ENCODE measurements around the gene EDC3.
"Not testable (repeated sequence)": the region's sequence is repeated elsewhere in the genome, so short reads cannot be mapped to it uniquely, and the experiment has no call there.

Gene EDC3

DNA sequence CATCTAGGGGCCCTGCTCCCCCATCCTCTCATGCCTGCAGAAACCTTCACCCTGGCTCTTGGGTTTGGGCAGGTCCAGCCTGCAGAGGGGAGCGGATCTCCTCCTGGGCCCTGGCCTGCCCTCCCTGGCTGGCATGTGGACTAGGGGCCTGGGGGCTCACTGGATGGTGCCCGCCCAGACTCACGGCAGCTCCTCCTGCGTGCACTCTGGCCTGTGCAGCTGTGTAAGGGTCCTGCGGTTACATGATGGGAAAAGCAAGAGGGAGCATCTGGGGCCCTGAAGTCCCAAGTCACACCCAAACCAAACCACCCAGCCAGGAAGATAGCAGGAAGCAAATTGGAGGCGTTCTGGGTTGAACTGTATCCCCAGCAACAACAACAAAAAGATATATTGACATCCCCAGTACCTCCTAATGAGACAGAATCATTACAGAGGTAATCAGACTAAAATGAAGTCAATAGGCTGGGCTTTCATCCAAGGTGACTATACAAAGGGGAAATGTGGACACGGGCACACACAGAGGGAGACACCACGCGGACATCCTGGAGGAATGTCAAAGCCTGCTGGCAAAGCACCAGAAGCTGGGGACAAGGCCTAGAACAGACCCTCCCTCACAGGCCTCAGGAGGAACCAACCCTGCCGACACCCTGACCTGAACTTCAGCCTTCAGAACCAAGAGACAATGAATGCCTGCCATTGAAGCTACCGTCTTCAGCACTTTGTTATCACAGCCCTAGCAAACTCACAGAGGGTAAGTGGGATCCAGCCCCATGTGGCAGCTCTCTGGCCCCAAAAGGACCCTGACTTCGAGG lies 90.6 kb downstream of the EDC3 start:
- FAIRE-seq = no peak

- FAIRE-seq = no peak
Measured at GRCh38 chr15:74603789-74604705, 91.8 kb downstream of the EDC3 start.

DNA sequence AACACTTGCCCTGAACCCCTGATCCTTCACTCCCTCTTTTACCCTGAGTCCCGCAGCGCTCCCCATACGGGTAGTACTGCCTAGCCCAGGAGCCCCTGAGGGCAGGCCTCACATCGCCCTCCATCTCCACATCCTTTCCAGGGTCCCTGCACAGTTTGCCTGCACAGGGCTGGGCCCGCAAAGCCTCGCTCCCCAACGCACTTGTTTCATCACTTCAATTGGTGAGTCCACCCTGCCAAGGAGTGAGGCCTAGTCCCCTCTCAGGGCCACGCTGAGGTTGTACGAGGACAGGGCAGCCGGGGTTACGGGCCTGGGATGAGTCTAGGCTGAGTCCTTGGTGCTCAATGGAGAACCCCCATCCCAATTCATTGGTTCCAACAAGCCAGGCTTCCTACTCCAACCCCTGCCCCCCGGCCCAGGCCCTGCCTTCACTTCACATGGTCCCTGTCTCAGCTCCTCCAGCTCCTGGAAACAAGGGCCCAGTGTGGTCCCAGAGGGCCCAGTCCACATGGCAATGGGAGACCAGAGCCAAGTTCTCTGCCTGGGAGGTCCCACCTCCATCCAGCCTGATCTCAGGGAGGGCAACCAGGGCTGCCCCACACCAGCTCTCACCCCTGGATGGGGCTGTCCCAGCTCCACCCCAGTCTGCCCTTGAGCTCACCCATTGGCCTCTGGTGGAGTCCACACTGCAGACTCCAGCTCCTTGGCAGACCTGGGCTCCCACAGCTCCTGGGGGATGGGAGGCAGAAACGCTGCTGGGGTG lies 92.6 kb downstream of the EDC3 start:
- no peak for FAIRE-seq

DNA sequence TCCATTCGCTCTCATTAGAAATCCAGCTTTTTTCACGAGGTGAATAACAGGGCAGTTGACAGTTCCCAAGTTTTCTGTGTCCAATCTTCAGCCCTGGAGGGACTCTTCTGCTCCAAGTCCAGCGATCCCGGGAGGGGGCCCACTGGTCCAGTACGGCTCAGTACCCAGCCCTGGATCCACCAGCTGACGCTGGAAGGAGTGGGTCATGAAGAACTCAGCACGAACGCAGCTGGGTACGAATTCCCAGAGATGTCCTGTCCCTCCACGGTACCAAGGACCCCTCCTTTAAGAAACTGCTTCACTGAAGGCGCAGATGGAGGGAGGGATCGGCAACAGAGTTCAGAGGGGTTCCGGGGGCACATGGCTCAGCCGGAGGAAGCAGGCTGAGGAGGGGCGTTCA lies 96.7 kb downstream of the EDC3 start:
- no peak for FAIRE-seq

- FAIRE-seq = peak; percentile 70
Measured at GRCh38 chr15:74598126-74598842, 97.5 kb downstream of the EDC3 start.

GRCh38 chr15:74597146-74597705 lies 98.6 kb downstream of the EDC3 start:
- not testable (repeated sequence) for FAIRE-seq

GRCh38 chr15:74596736-74597135 lies 99.1 kb downstream of the EDC3 start:
- FAIRE-seq = not testable (repeated sequence)

GRCh38 chr15:74595271-74595670 lies 100.6 kb downstream of the EDC3 start:
- FAIRE-seq = no peak

- no peak for FAIRE-seq
Measured at GRCh38 chr15:74594455-74594854, 101.4 kb downstream of the EDC3 start.

DNA sequence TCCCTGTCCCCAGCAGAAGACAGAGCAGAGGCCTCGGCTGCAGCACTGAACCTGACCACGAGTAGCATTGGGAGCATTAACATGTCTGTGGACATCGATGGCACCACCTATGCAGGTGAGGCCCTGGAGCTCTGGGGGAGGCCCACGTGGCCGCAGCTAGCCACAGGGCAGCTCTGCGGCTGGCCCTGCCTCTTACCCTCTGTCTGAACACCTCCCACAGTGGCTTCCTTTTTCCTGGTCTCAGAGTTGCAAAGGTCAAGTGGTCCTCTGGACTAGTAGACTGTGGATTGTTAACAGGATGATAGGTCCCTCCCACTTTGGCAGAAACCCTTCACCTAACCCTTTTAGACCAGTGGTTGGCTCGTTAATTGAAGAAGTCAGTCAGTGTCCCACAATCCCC lies 102.7 kb downstream of the EDC3 start:
- FAIRE-seq = no peak

- no peak for FAIRE-seq
Measured at GRCh38 chr15:74592222-74592621, 103.6 kb downstream of the EDC3 start.

DNA sequence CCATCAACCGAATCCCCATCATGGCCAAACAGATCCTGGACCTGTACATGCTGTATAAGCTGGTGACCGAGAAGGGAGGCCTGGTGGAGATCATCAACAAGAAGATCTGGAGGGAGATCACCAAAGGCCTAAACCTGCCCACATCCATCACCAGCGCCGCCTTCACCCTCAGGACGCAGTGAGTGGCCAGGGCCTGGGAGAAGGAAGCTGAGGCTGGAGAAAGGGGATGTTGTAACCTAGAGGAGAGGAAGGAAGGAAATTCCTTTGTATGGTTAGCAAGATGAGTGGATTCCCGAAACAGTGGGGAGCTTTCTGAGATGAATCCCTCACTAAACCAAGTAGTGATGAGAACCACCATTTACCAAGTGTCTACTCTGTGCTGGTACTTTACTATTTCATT lies 106.0 kb downstream of the EDC3 start:
- FAIRE-seq = no peak

GRCh38 chr15:74585857-74586256 lies 110.0 kb downstream of the EDC3 start:
- no peak for FAIRE-seq

GRCh38 chr15:74585191-74585590 lies 110.6 kb downstream of the EDC3 start:
- no peak for FAIRE-seq

DNA sequence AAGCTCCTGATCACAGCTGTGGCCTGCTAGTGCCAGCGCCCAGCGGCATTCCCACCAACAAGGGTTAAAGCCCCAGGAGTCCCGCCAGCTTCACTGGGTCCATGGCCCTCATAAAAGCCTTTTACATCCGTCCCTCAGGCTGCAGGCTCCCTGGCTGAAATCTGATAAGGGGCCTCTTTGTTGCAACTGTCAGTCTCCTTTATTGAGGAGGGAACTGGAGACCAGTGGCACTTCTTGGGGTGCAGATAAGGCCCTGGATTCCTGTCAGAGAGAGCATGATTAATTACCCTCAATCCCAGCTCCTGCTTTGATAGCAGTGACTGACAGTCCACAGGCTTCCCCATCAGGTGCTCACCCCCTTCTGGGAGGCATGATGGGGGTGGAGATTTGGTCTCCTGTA lies 111.0 kb downstream of the EDC3 start:
- FAIRE-seq = no peak

GRCh38 chr15:74584204-74584603 lies 111.6 kb downstream of the EDC3 start:
- no peak for FAIRE-seq

All from G401.6 (cell line).